Uterus (tissue), 2 donors: ENCODE results near the gene E2F7.

Experiments
- CTCF ChIP-seq, 4 experiments: fragments of 200-600 bp in 2 of 4; fragments of 450-650 bp in 2 of 4; sonication (generic) in 2 of 4; IDR thresholded peaks; one replicate each; pipeline ENCODE4 v1.5.1; 2016 to 2019; ENCODE audit warnings: antibody characterized with exemption in 4 of 4, mild to moderate bottlenecking in 2 of 4, moderate library complexity in 1 of 4
- POLR2A ChIP-seq, 2 donors: fragments of 450-650 bp; IDR thresholded peaks; one replicate each; pipeline ENCODE4 v1.6.1; 2016; ENCODE audit warnings: antibody characterized with exemption in 2 of 2, mild to moderate bottlenecking in 1 of 2, moderate library complexity in 1 of 2

GRCh38 chr12:77053259-77053658 is 12.1 kb downstream of the E2F7 start:
- TF ChIP-seq CTCF (IDR thresholded peaks at IDR 0.05) (no peak), POLR2A (IDR thresholded peaks at IDR 0.05) (no peak)
